Esophagus squamous epithelium (tissue), 5 donors: ENCODE data around the gene SGPP1. TPM values are rescaled to one million over a fixed set of nuclear protein-coding genes. Genes with fewer than 3 reads are reported as not detected.

Experiments used
- DNase-seq: peaks from one replicate; lab custom pipeline; 2025; lab: John Stamatoyannopoulos, UW
- H3K27ac ChIP-seq, 4 donors: fragments of 200-600 bp; sonication (generic); one replicate each; pipeline ENCODE4 v1.5.1; 2016 to 2019; ENCODE audit warnings: mild to moderate bottlenecking in 1 of 4
- H3K27me3 ChIP-seq, 4 donors: fragments of 200-600 bp; sonication (generic); 1 replicate in 3 of 4; 2 replicates in 1 of 4; pipeline versions ENCODE4 v1.5.1 to v1.6.0; 2017 to 2021; ENCODE audit warnings: antibody characterized with exemption in 1 of 4
- H3K36me3 ChIP-seq, 3 donors: fragments of 200-600 bp; sonication (generic); one replicate each; pipeline ENCODE4 v1.5.1; 2016 to 2019
- H3K4me1 ChIP-seq, 3 donors: fragments of 200-600 bp; sonication (generic); one replicate each; pipeline ENCODE4 v1.5.1; 2017 to 2019
- H3K4me3 ChIP-seq, 4 donors: fragments of 200-600 bp; sonication (generic); 1 replicate in 3 of 4; 2 replicates in 1 of 4; pipeline ENCODE4 v1.5.1; 2016 to 2019; ENCODE audit warnings: mild to moderate bottlenecking in 2 of 4, moderate library complexity in 1 of 4
- H3K9me3 ChIP-seq, 3 donors: fragments of 200-600 bp; sonication (generic); one replicate each; pipeline ENCODE4 v1.5.1; 2016 to 2019
- POLR2A ChIP-seq, 4 donors: fragments of 450-650 bp; IDR thresholded peaks; one replicate each; pipeline ENCODE4 v1.6.1; 2017; ENCODE audit warnings: antibody characterized with exemption in 4 of 4, mild to moderate bottlenecking in 4 of 4, moderate library complexity in 3 of 4
- WGBS, 2 donors: methylation state at CpG; one replicate each; pipeline ENCODE4 v1.1.5; 2018; 5-methylcytosine and 5-hydroxymethylcytosine counted together
- intact Hi-C: fragments of 100-400 bp; cut with DNase I; formaldehyde crosslinking; loops from one replicate; pipeline ENCODE4 v1.15.0; 2022
- total RNA-seq, 4 donors: library from RNA; depleted of rRNA; stranded (reverse); fragments of >200 nt; gene quantifications; one replicate each; pipeline ENCODE4 v1.1.0, GENCODE V29; 2016
- TF ChIP-seq, protein P1 (sequence below), 6 experiments: fragments of 450-650 bp in 4 of 6; fragments of 200-600 bp in 2 of 6; sonication (generic) in 2 of 6; IDR thresholded peaks; one replicate each; pipeline ENCODE4 v1.5.1; 2016 to 2019; ENCODE audit warnings: antibody characterized with exemption in 6 of 6, mild to moderate bottlenecking in 4 of 6, moderate library complexity in 4 of 6
- donor health status: DM: yes; HTN: yes; CAD: no.

The SGPP1 gene
- total RNA-seq, 4 donors from 2014 or later: 5.8 to 15.7 (median 14.6) TPM

DNA sequence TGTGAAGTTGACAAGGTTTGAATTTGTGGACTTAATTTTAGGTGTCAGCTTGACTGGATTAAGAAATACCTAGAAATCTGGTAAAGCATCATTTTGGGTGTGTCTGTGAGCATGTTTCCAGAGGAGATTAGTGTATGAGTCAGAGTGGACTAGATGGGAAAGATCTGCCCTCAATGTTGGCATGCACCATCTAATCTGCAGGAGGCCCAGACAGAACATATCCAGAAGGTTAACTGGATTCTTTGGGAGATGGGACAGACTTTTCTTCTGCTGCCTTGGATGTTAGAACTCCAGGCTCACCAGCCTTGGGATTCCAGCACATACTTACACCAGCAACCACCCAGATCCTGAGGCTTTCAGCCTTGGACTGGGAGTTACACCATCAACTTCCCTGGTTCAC lies 14.1 kb downstream of the SGPP1 start:
- DNase-seq: no peak
- intact Hi-C loops: no loop called here
- H3K4me3 ChIP-seq: no peak overlapping the region
- peaks cover 0 to 20% (median 0%) of the 10 kb centered on the region in 3 donors for H3K4me1 ChIP-seq
- H3K27ac ChIP-seq: no peak overlapping the region
- H3K9me3 ChIP-seq: peaks cover 0 to 27% (median 20%) of the 10 kb centered on the region in 3 donors
- TF ChIP-seq POLR2A (IDR thresholded peaks at IDR 0.05): no peak
- TF ChIP-seq, protein P1, sequence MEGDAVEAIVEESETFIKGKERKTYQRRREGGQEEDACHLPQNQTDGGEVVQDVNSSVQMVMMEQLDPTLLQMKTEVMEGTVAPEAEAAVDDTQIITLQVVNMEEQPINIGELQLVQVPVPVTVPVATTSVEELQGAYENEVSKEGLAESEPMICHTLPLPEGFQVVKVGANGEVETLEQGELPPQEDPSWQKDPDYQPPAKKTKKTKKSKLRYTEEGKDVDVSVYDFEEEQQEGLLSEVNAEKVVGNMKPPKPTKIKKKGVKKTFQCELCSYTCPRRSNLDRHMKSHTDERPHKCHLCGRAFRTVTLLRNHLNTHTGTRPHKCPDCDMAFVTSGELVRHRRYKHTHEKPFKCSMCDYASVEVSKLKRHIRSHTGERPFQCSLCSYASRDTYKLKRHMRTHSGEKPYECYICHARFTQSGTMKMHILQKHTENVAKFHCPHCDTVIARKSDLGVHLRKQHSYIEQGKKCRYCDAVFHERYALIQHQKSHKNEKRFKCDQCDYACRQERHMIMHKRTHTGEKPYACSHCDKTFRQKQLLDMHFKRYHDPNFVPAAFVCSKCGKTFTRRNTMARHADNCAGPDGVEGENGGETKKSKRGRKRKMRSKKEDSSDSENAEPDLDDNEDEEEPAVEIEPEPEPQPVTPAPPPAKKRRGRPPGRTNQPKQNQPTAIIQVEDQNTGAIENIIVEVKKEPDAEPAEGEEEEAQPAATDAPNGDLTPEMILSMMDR (IDR thresholded peaks at IDR 0.05): no peak
- peaks cover 0 to 16% (median 0%) of the 10 kb centered on the region in 3 donors for H3K36me3 ChIP-seq
- H3K27me3 ChIP-seq: no peaks in the 10 kb centered on the region

DNA sequence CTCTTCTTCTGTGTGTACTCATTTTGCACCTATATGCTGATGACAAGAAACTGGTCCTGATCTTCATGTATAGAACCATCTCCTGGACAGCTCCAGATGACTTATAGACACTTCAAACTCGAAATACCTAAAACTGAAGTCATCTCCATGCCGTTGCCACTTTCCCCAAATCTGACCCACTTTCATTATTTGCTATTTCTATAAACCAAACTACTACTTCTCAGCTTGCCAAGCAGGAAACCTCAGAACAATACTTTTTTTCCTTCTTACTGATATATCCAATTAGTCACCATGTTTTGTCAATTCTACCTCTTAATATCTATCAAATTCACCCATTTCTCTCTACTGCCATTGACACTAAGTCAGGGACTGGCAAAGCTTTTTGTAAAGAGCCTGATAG lies 14.8 kb downstream of the SGPP1 start:
- Histone ChIP-seq H3K4me1 (peaks cover 0 to 20% (median 0%) of the 10 kb centered on the region in 3 donors), H3K36me3 (peaks cover 0 to 16% (median 0%) of the 10 kb centered on the region in 3 donors), H3K27ac (no peak overlapping the region), H3K4me3 (no peak overlapping the region), H3K27me3 (no peaks in the 10 kb centered on the region), H3K9me3 (peaks cover 0 to 22% (median 20%) of the 10 kb centered on the region in 3 donors)
- intact Hi-C loops: no loop called here
- DNase-seq: no peak
- TF ChIP-seq, protein P1 (IDR thresholded peaks at IDR 0.05): no peak
- TF ChIP-seq POLR2A (IDR thresholded peaks at IDR 0.05): no peak
- WGBS, 2 donors: 43 to 44% methylated on average over 2 of the region's 2 CpGs

DNA sequence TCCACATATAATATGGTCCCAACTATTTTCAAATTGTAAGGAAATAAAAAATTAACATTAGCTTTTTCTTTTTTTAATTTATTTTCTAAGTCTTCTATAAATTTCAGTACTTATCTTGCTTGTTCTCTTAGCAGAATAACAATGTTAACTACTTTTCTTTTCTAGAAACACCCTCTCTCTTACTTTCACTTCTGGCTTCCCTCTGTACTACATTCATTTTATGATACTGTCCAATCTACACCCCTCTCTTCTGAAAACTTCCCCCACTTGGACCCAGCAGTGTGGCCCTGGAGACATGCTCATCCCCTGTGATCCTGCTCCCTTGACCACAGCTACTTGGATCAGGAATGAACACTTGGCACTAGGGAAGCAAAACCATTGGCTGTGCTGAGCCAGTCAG lies 15.7 kb downstream of the SGPP1 start:
- H3K4me1 ChIP-seq: peaks cover 0 to 20% (median 0%) of the 10 kb centered on the region in 3 donors
- intact Hi-C loops: no loop called here
- DNase-seq: no peak
- H3K27ac ChIP-seq: no peak overlapping the region
- TF ChIP-seq POLR2A (IDR thresholded peaks at IDR 0.05): no peak
- TF ChIP-seq, protein P1 (IDR thresholded peaks at IDR 0.05): no peak
- no peaks in the 10 kb centered on the region for H3K27me3 ChIP-seq
- H3K36me3 ChIP-seq: peaks cover 0 to 16% (median 0%) of the 10 kb centered on the region in 3 donors
- H3K4me3 ChIP-seq: no peak overlapping the region
- peaks cover 0 to 12% (median 10%) of the 10 kb centered on the region in 3 donors for H3K9me3 ChIP-seq

DNA sequence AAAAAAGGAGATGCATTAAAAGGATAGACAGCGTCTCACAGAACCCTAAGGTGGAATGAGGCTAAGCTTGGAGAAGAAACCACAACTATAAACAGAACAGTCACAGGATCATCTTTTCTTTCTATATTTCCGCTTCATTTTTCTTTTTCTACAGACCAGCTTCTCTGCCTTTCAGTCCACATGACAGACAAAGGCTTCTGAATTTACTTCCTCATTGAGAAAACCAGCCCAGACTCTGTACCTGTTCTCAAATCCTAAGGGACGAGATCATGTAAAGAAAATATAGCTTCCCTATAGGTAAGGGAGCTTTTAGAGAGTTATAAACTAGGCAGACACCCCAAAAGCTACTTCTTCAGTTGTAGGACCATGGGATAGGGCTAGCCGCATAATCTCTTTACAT lies 17.4 kb downstream of the SGPP1 start:
- Histone ChIP-seq H3K27me3 (no peaks in the 10 kb centered on the region), H3K4me3 (no peak overlapping the region), H3K4me1 (peaks cover 0 to 20% (median 0%) of the 10 kb centered on the region in 3 donors), H3K27ac (no peak overlapping the region), H3K36me3 (peaks cover 0 to 5% (median 0%) of the 10 kb centered on the region in 3 donors), H3K9me3 (no peaks in the 10 kb centered on the region)
- TF ChIP-seq, protein P1 (IDR thresholded peaks at IDR 0.05): no peak
- no peak for TF ChIP-seq POLR2A (IDR thresholded peaks at IDR 0.05)
- intact Hi-C loops: no loop called here
- DNase-seq: no peak
- 78 to 91% methylated on average over 4 of the region's 4 CpGs for WGBS, 2 donors

DNA sequence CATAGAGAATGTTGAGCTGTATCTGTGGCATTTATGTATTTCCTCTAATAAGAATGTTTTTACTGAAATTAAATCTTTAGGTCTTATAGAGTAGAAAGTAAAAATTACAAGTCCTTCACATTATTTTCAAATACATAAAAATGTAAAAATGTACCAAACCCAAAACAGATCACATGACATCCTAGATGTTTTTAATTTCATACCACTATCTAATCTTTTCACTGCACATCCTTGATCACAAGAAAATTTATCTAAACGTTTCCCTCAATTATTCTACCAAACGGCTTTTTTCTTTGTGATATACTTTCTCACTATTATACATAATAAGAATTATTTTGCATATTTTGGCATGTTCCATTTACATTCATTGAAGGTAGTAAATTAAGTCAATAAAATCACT lies 18.3 kb downstream of the SGPP1 start:
- TF ChIP-seq, protein P1 (IDR thresholded peaks at IDR 0.05): no peak
- TF ChIP-seq POLR2A (IDR thresholded peaks at IDR 0.05): no peak
- H3K4me1 ChIP-seq: peaks cover 0 to 20% (median 0%) of the 10 kb centered on the region in 3 donors
- DNase-seq: no peak
- H3K27me3 ChIP-seq: no peaks in the 10 kb centered on the region
- H3K9me3 ChIP-seq: no peaks in the 10 kb centered on the region
- no peak overlapping the region for H3K27ac ChIP-seq
- no peak overlapping the region for H3K4me3 ChIP-seq
- no peaks in the 10 kb centered on the region for H3K36me3 ChIP-seq
- WGBS, 2 donors: 73 to 85% methylated on average over 2 of the region's 2 CpGs
- intact Hi-C loops: no loop called here
